SK-N-SH (cell line): Measurements from ENCODE around the gene NAPEPLD. TPM values are rescaled to one million over a fixed set of nuclear protein-coding genes. Genes with fewer than 3 reads are reported as not detected.
A peak's percentile ranks its signal among the peaks of the same experiment; 100 is the strongest.
"Not testable (repeated sequence)": the region's sequence is repeated elsewhere in the genome, so short reads cannot be mapped to it uniquely, and the experiment has no call there.

Experiments
- CTCF ChIA-PET: fragments of 300-600, 350-600 bp; formaldehyde crosslinking; extraction: SDS; loops from one replicate; lab custom pipeline; 2021; lab: Yijun Ruan, JAX
- POLR2A ChIA-PET: fragments of 350-600 bp; sonication (Branson Sonifier 250); formaldehyde crosslinking; extraction: SDS; loops from one replicate; lab custom pipeline; 2020; ENCODE audit warnings: antibody characterized with exemption, inconsistent platforms; lab: Yijun Ruan, JAX
- DNase-seq: peaks from one replicate; pipeline ENCODE4 v3.0.0; 2012
- H2AFZ ChIP-seq: fragments of 200-600 bp; sonication (generic); 2 replicates; pipeline ENCODE4 v1.8.1; 2016; ENCODE audit warnings: antibody characterized with exemption, mild to moderate bottlenecking, low read depth
- H3F3A ChIP-seq: fragments of 200-600 bp; sonication (generic); replicated peaks from 2 replicates; pipeline ENCODE3; 2016; ENCODE audit warnings: antibody characterized with exemption, mild to moderate bottlenecking; ENCODE audit not compliant: insufficient read depth
- H3K27ac ChIP-seq, 2 experiments: fragments of 200-500 bp in 1 of 2; fragments of 200-600 bp in 1 of 2; sonication (Bioruptor generic) in 1 of 2; sonication (generic), shearing (Covaris generic) in 1 of 2; 2 replicates each; pipeline versions ENCODE4 v1.5.1 to v1.6.1; 2014 to 2016; ENCODE audit warnings: low read depth in 2 of 2, inconsistent platforms in 1 of 2, low read length in 1 of 2, mild to moderate bottlenecking in 1 of 2, mixed read lengths in 1 of 2
- H3K27me3 ChIP-seq: fragments of 200-600 bp; sonication (generic), shearing (Covaris generic); 2 replicates; pipeline ENCODE4 v1.6.1; 2016; ENCODE audit warnings: mixed run types; ENCODE audit not compliant: insufficient read depth
- H3K36me3 ChIP-seq, 2 experiments: fragments of 200-500 bp in 1 of 2; fragments of 200-600 bp in 1 of 2; sonication (Bioruptor generic) in 1 of 2; sonication (generic) in 1 of 2; replicated peaks in 1 of 2; 2 replicates each; pipeline versions ENCODE3 to v1.5.1; 2014 to 2016; ENCODE audit warnings: low read length in 1 of 2, mild to moderate bottlenecking in 1 of 2; ENCODE audit not compliant: insufficient read depth in 2 of 2, control insufficient read depth in 1 of 2
- H3K4me1 ChIP-seq, 2 experiments: fragments of 200-500 bp in 1 of 2; fragments of 200-600 bp in 1 of 2; sonication (Bioruptor generic) in 1 of 2; sonication (generic), shearing (Covaris generic) in 1 of 2; 2 replicates each; pipeline versions ENCODE4 v1.5.1 to v1.6.1; 2014 to 2016; ENCODE audit warnings: low read depth in 1 of 2, low read length in 1 of 2, mixed run types in 1 of 2; ENCODE audit not compliant: insufficient read depth in 2 of 2, control insufficient read depth in 1 of 2
- H3K4me2 ChIP-seq: fragments of 200-600 bp; sonication (generic), shearing (Covaris generic); 2 replicates; pipeline ENCODE4 v1.6.1; 2017; ENCODE audit warnings: mixed run types
- H3K4me3 ChIP-seq, 2 experiments: fragments of 200-500 bp in 1 of 2; fragments of 200-600 bp in 1 of 2; sonication (Bioruptor generic) in 1 of 2; sonication (generic), shearing (Covaris generic) in 1 of 2; 2 replicates each; pipeline versions ENCODE4 v1.5.1 to v1.8.1; 2014 to 2016; ENCODE audit warnings: low read depth in 2 of 2, inconsistent platforms in 1 of 2, low read length in 1 of 2, mild to moderate bottlenecking in 1 of 2, mixed read lengths in 1 of 2, moderate library complexity in 1 of 2
- H3K79me2 ChIP-seq: fragments of 200-600 bp; sonication (generic); 2 replicates; pipeline ENCODE4 v1.8.1; 2017; ENCODE audit warnings: mild to moderate bottlenecking; ENCODE audit not compliant: insufficient read depth
- H3K9ac ChIP-seq: fragments of 200-600 bp; sonication (generic); 2 replicates; pipeline ENCODE4 v1.6.1; 2017; ENCODE audit warnings: mixed run types
- H3K9me2 ChIP-seq: fragments of 200-600 bp; sonication (generic); 2 replicates; pipeline ENCODE4 v1.6.1; 2017; ENCODE audit warnings: mixed run types
- H3K9me3 ChIP-seq: fragments of 200-600 bp; sonication (generic); 2 replicates; pipeline ENCODE4 v1.6.1; 2017; ENCODE audit warnings: mixed run types, mild to moderate bottlenecking, moderate library complexity
- H4K20me1 ChIP-seq: fragments of 200-600 bp; sonication (generic); 2 replicates; pipeline ENCODE4 v1.6.1; 2017; ENCODE audit warnings: mild to moderate bottlenecking, mixed run types; ENCODE audit not compliant: insufficient read depth
- ELF1 ChIP-seq: IDR thresholded peaks from 2 replicates; pipeline ENCODE4 v1.4.0; 2012
- FOXJ3 ChIP-seq: sonication (generic); formaldehyde crosslinking; IDR thresholded peaks from 2 replicates; pipeline ENCODE4 v1.5.1; 2020; ENCODE audit warnings: mild to moderate bottlenecking, missing genetic modification reagents
- FOXM1 ChIP-seq: IDR thresholded peaks from 2 replicates; pipeline ENCODE4 v1.4.0; 2012; ENCODE audit warnings: low read depth, mild to moderate bottlenecking
- GABPA ChIP-seq: IDR thresholded peaks from 2 replicates; pipeline ENCODE4 v1.4.0; 2012; ENCODE audit warnings: low read depth, mild to moderate bottlenecking
- GATA2 ChIP-seq: sonication (generic); formaldehyde crosslinking; IDR thresholded peaks from 2 replicates; pipeline ENCODE4 v1.5.0; 2020; ENCODE audit warnings: mild to moderate bottlenecking, missing genetic modification reagents
- JUND ChIP-seq: IDR thresholded peaks from 2 replicates; pipeline ENCODE4 v1.4.0; 2012
- MAX ChIP-seq: IDR thresholded peaks from 2 replicates; pipeline ENCODE4 v1.4.0; 2012; ENCODE audit warnings: low read depth
- MXI1 ChIP-seq: IDR thresholded peaks from 2 replicates; pipeline ENCODE4 v1.6.1; 2012; ENCODE audit warnings: mild to moderate bottlenecking, low read depth, low read length, improper control_type of control experiment
- NFIC ChIP-seq: IDR thresholded peaks from 2 replicates; pipeline ENCODE4 v1.4.0; 2012; ENCODE audit warnings: borderline replicate concordance
- NRF1 ChIP-seq: IDR thresholded peaks from 2 replicates; pipeline ENCODE4 v1.6.1; 2012; ENCODE audit warnings: low read depth, mild to moderate bottlenecking, low read length
- RCOR1 ChIP-seq: fragments of 150-350 bp; IDR thresholded peaks from 2 replicates; pipeline ENCODE4 v1.6.1; 2017; ENCODE audit warnings: antibody characterized with exemption, low read length
- SIN3A ChIP-seq: IDR thresholded peaks from 2 replicates; pipeline ENCODE4 v1.6.1; 2012; ENCODE audit warnings: low read depth, mild to moderate bottlenecking, low read length, moderate library complexity, borderline replicate concordance
- TCF12 ChIP-seq: IDR thresholded peaks from 2 replicates; pipeline ENCODE4 v1.4.0; 2012
- USF1 ChIP-seq: IDR thresholded peaks from 2 replicates; pipeline ENCODE4 v1.4.0; 2012; ENCODE audit warnings: low read depth, borderline replicate concordance
- YY1 ChIP-seq: IDR thresholded peaks from 2 replicates; pipeline ENCODE4 v1.4.0; 2012; ENCODE audit warnings: low read depth, mild to moderate bottlenecking
- WGBS: methylation state at CpG from one replicate; pipeline ENCODE4 v1.1.6; 2017; ENCODE audit warnings: low lambda C conversion rate; 5-methylcytosine and 5-hydroxymethylcytosine counted together
- polyA plus RNA-seq, 3 experiments: library from polyadenylated mRNA; depleted of rRNA; stranded (reverse); fragments of >200 nt; gene quantifications; 2 replicates each; pipeline ENCODE4 v1.2.3, GENCODE V29; 2012

Gene NAPEPLD
- polyA plus RNA-seq, 1 of the 3 experiments (the other 2 are of a cell fraction), result 4.6 TPM

- CTCF ChIA-PET, result interaction anchor here (0.9 kb wide), 1 partner anchor 52 kb away, joined by 3 read pairs; no protein-coding TSS in a partner anchor
- Histone ChIP-seq H3K9me3 (no peaks in the 10 kb centered on the region), H3K36me3 (no peaks in the 10 kb centered on the region), H3K79me2 (peaks cover 49% of the 10 kb centered on the region), H3K4me3 (peak overlapping the region; percentile 72 to 96), H3K9me2 (no peaks in the 10 kb centered on the region), H4K20me1 (no peaks in the 10 kb centered on the region), H3K4me1 (peaks cover 4 to 16% of the 10 kb centered on the region in 2 experiments; a peak in 2 of 4 replicates), H3K27ac (peak overlapping the region; percentile 91 to 99), H3K4me2 (peak overlapping the region; percentile 85), H3F3A (peaks cover 21% of the 10 kb centered on the region), H3K27me3 (no peaks in the 10 kb centered on the region), H3K9ac (peak overlapping the region; percentile 81), H2AFZ (peak overlapping the region; percentile 96)
- WGBS, result under 1% methylated on average over 13 of the region's 13 CpGs
- POLR2A ChIA-PET, result interaction anchor here (0.8 to 1.3 kb wide), 3 partner anchors 13 to 73 kb away, joined by 3 to 12 read pairs (median 4); partner anchors contain the start of genes ARMC10 and FBXL13
- TF ChIP-seq SIN3A, result 0 out of 2 replicates have a peak, but pooled peaks have one; percentile 13
- peak; percentile 68; the same call in 1 of the 2 replicates for TF ChIP-seq GATA2
- no peak for TF ChIP-seq TCF12
- 0 out of 2 replicates have a peak, but pooled peaks have one; percentile 33 for TF ChIP-seq YY1
- no peak for TF ChIP-seq FOXM1
- peak; percentile 69 for TF ChIP-seq MXI1
- no peak for TF ChIP-seq FOXJ3 (CRISPR knock-in tag)
- no peak for TF ChIP-seq MAX
- TF ChIP-seq RCOR1, result peak; percentile 11; the same call in 1 of the 2 replicates
- peak; percentile 34 for DNase-seq
Measured at GRCh38 chr7:103148131-103148993, 537 bp downstream of the NAPEPLD start.

- peaks cover 64% of the 10 kb centered on the region for H3K79me2 ChIP-seq
- H2AFZ ChIP-seq, H3K27ac ChIP-seq, POLR2A ChIA-PET, H3K4me3 ChIP-seq, H3K36me3 ChIP-seq, H3K4me2 ChIP-seq, DNase-seq, H3K9me3 ChIP-seq, CTCF ChIA-PET, H4K20me1 ChIP-seq, H3K27me3 ChIP-seq, H3K9ac ChIP-seq, H3K9me2 ChIP-seq: not testable (repeated sequence)
- H3K4me1 ChIP-seq, result peaks cover 11 to 16% of the 10 kb centered on the region in 2 experiments; a peak in 3 of 4 replicates
- 98% methylated on average over 2 of the region's 2 CpGs for WGBS
- H3F3A ChIP-seq, result peaks cover 16% of the 10 kb centered on the region
Measured at GRCh38 chr7:103144754-103145153, 4.1 kb downstream of the NAPEPLD start.

- TF ChIP-seq USF1 (no peak), NRF1 (no peak), MAX (no peak), JUND (no peak), ELF1 (no peak), SIN3A (no peak), NFIC (no peak), GABPA (no peak), RCOR1 (no peak), FOXM1 (no peak), YY1 (no peak), FOXJ3 (CRISPR knock-in tag) (no peak)
- no peak for DNase-seq
- H3F3A ChIP-seq, result peaks cover 14% of the 10 kb centered on the region
- 100% methylated on average over 1 of the region's 1 CpG for WGBS
- POLR2A ChIA-PET, result no interaction called here
- CTCF ChIA-PET, result interaction anchor here (1.0 kb wide), 1 partner anchor 13 kb away, joined by 3 read pairs; no protein-coding TSS in a partner anchor
- no peaks in the 10 kb centered on the region for H4K20me1 ChIP-seq
- no peak overlapping the region for H3K27ac ChIP-seq
- H3K9me3 ChIP-seq, result no peaks in the 10 kb centered on the region
- H3K9me2 ChIP-seq, result no peaks in the 10 kb centered on the region
- H3K4me3 ChIP-seq, result no peak overlapping the region
- H3K79me2 ChIP-seq, result peaks cover 64% of the 10 kb centered on the region
- peaks cover 0 to 8% of the 10 kb centered on the region in 2 experiments for H3K36me3 ChIP-seq
- peaks cover 11 to 14% of the 10 kb centered on the region in 2 experiments; a peak in 3 of 4 replicates for H3K4me1 ChIP-seq
- H2AFZ ChIP-seq, result no peak overlapping the region
- no peak overlapping the region for H3K9ac ChIP-seq
- H3K27me3 ChIP-seq, result no peaks in the 10 kb centered on the region
- no peak overlapping the region for H3K4me2 ChIP-seq
Measured at GRCh38 chr7:103143868-103144267, 5.0 kb downstream of the NAPEPLD start.
